CD14-positive monocyte (primary cell): ENCODE results near the gene KRT1. TPM values are rescaled to one million over a fixed set of nuclear protein-coding genes. Genes with fewer than 3 reads are reported as not detected.

Experiments
- DNase-seq, 3 donors: peaks; one replicate each; pipeline ENCODE4 v3.0.0-alpha.2; 2011 to 2022
- H2AFZ ChIP-seq: 2 replicates; pipeline ENCODE4 v1.6.0; 2012; ENCODE audit warnings: mild to moderate bottlenecking, low read depth, low read length, inconsistent platforms; ENCODE audit not compliant: insufficient read depth, poor library complexity, severe bottlenecking
- H3K27ac ChIP-seq, 2 donors: 1 replicate in 1 of 2; 2 replicates in 1 of 2; pipeline ENCODE4 v1.5.1; 2012 to 2013; ENCODE audit warnings: low read length in 2 of 2, control low read depth in 1 of 2, inconsistent platforms in 1 of 2, low read depth in 1 of 2, mild to moderate bottlenecking in 1 of 2
- H3K27me3 ChIP-seq, 2 donors: one replicate each; pipeline versions ENCODE4 v1.6.0 to v1.6.1; 2011 to 2013; ENCODE audit warnings: low read length in 2 of 2; ENCODE audit not compliant: control insufficient read depth in 2 of 2, insufficient read depth in 2 of 2
- H3K36me3 ChIP-seq, 2 donors: replicated peaks in 1 of 2; 1 replicate in 1 of 2; 2 replicates in 1 of 2; pipeline versions ENCODE4 v1.5.1 to v1.6.1; 2012 to 2013; ENCODE audit warnings: low read length in 2 of 2, control low read depth in 1 of 2, inconsistent platforms in 1 of 2, mild to moderate bottlenecking in 1 of 2; ENCODE audit not compliant: insufficient read depth in 2 of 2, control insufficient read depth in 1 of 2
- H3K4me1 ChIP-seq, 2 donors: 1 replicate in 1 of 2; 2 replicates in 1 of 2; pipeline versions ENCODE4 v1.5.1 to v1.6.1; 2012 to 2013; ENCODE audit warnings: low read length in 2 of 2, control low read depth in 1 of 2, inconsistent platforms in 1 of 2, mild to moderate bottlenecking in 1 of 2, moderate library complexity in 1 of 2; ENCODE audit not compliant: insufficient read depth in 2 of 2, control insufficient read depth in 1 of 2
- H3K4me2 ChIP-seq: replicated peaks from 2 replicates; pipeline ENCODE3; 2012; ENCODE audit warnings: low read length, moderate library complexity, mild to moderate bottlenecking; ENCODE audit not compliant: poor library complexity, severe bottlenecking; ENCODE audit errors: extremely low read depth
- H3K4me3 ChIP-seq, 3 experiments: fragments of 200-600 bp in 1 of 3; sonication (generic) in 1 of 3; replicated peaks in 1 of 3; 1 replicate in 2 of 3; 2 replicates in 1 of 3; pipeline ENCODE4 v1.5.1; 2011 to 2013; ENCODE audit warnings: low read length in 3 of 3, mild to moderate bottlenecking in 3 of 3, control low read depth in 2 of 3, low read depth in 2 of 3, inconsistent platforms in 1 of 3, moderate library complexity in 1 of 3
- H3K79me2 ChIP-seq: 2 replicates; pipeline ENCODE4 v1.6.0; 2012; ENCODE audit warnings: mild to moderate bottlenecking, control low read depth, inconsistent platforms, low read length, moderate library complexity; ENCODE audit not compliant: insufficient read depth
- H3K9ac ChIP-seq: 2 replicates; pipeline ENCODE4 v1.6.0; 2017; ENCODE audit warnings: low read length, mild to moderate bottlenecking; ENCODE audit not compliant: insufficient read depth, poor library complexity, severe bottlenecking
- H3K9me3 ChIP-seq, 2 donors: replicated peaks in 1 of 2; 1 replicate in 1 of 2; 2 replicates in 1 of 2; pipeline versions ENCODE4 v1.5.1 to v1.6.1; 2012 to 2013; ENCODE audit warnings: low read length in 2 of 2, control low read depth in 1 of 2; ENCODE audit not compliant: control insufficient read depth in 1 of 2, insufficient read depth in 1 of 2
- H4K20me1 ChIP-seq: 2 replicates; pipeline ENCODE4 v1.6.0; 2012; ENCODE audit warnings: mild to moderate bottlenecking, low read length, control low read depth, moderate library complexity; ENCODE audit not compliant: insufficient read depth
- H3K27ac Mint-ChIP-seq, 7 donors: one replicate each; pipeline ENCODE4 v1.8.0; 2020; ENCODE audit warnings: mild to moderate bottlenecking in 7 of 7, mixed read lengths in 7 of 7, moderate library complexity in 6 of 7, inconsistent platforms in 2 of 7
- H3K27me3 Mint-ChIP-seq, 3 donors: one replicate each; pipeline ENCODE4 v1.8.0; 2021 to 2022; ENCODE audit warnings: low read depth in 3 of 3, mild to moderate bottlenecking in 3 of 3, mixed read lengths in 3 of 3, moderate library complexity in 3 of 3, inconsistent platforms in 1 of 3
- H3K36me3 Mint-ChIP-seq, 2 donors: one replicate each; pipeline ENCODE4 v1.8.0; 2020; ENCODE audit warnings: mixed read lengths in 2 of 2, inconsistent platforms in 1 of 2, mild to moderate bottlenecking in 1 of 2
- H3K4me1 Mint-ChIP-seq: one replicate; pipeline ENCODE4 v1.8.0; 2020; ENCODE audit warnings: mild to moderate bottlenecking, mixed read lengths
- H3K4me3 Mint-ChIP-seq, 2 donors: one replicate each; pipeline ENCODE4 v1.8.0; 2020; ENCODE audit warnings: mild to moderate bottlenecking in 2 of 2, mixed read lengths in 2 of 2, moderate library complexity in 1 of 2
- H3K9me3 Mint-ChIP-seq, 7 donors: one replicate each; pipeline ENCODE4 v1.8.0; 2020 to 2022; ENCODE audit warnings: mixed read lengths in 7 of 7, mild to moderate bottlenecking in 6 of 7, moderate library complexity in 6 of 7, inconsistent platforms in 2 of 7
- WGBS: methylation state at CpG from one replicate; pipeline ENCODE4 v1.1.5; 2013; ENCODE audit warnings: missing lambda C conversion rate; ENCODE audit not compliant: insufficient coverage; 5-methylcytosine and 5-hydroxymethylcytosine counted together
- intact Hi-C, 2 donors: fragments of 100-400 bp; cut with micrococcal nuclease; formaldehyde crosslinking; loops; one replicate each; pipeline versions ENCODE4 v1.15.0 to v1.15.1; 2023
- polyA plus RNA-seq, 3 donors: library from polyadenylated mRNA; depleted of rRNA in 1 of 3; unstranded in 2 of 3; stranded (reverse) in 1 of 3; fragments of 300-500 nt in 2 of 3; fragments of >200 nt in 1 of 3; fragmentation: Illumina TruSeq in 2 of 3; gene quantifications; 1 replicate in 2 of 3; 2 replicates in 1 of 3; pipeline ENCODE4 v1.2.3, GENCODE V29; 2012 to 2021
- TF ChIP-seq, protein P1 (sequence below): fragments of 200-600 bp; IDR thresholded peaks from one replicate; pipeline ENCODE4 v1.8.0; 2022; ENCODE audit warnings: antibody characterized with exemption, mild to moderate bottlenecking

Gene KRT1
- polyA plus RNA-seq, 3 donors: not detected

DNA sequence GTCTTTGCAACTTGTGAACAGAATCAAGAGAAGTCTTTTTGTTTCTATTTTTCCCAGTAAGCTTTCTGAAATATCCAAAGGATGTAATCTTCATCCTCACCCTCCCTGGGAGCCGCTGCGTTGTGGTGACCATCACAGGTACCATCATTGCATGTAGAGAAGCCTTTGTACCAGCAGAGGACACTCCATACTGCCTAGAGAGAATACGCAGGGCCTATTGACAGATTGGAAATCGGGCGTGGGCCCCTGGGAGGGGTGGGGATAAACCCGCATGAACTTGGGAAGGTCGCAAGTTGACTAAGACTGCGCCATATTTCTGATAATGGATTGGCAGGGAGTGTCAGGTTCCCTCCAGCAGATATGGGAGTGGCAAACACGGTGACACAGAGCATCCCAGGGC, 12.7 kb downstream of the KRT1 start:
- intact Hi-C loops: no loop called here
- no peak overlapping the region for H3K4me3 ChIP-seq
- Mint-ChIP-seq H3K4me3 (no peak overlapping the region), H3K4me1 (no peaks in the 10 kb centered on the region), H3K27ac (no peak overlapping the region), H3K27me3 (peaks cover 0 to 2% (median 2%) of the 10 kb centered on the region in 3 donors), H3K36me3 (no peaks in the 10 kb centered on the region), H3K9me3 (no peaks in the 10 kb centered on the region)
- H3K79me2 ChIP-seq: no peaks in the 10 kb centered on the region
- TF ChIP-seq, protein P1, sequence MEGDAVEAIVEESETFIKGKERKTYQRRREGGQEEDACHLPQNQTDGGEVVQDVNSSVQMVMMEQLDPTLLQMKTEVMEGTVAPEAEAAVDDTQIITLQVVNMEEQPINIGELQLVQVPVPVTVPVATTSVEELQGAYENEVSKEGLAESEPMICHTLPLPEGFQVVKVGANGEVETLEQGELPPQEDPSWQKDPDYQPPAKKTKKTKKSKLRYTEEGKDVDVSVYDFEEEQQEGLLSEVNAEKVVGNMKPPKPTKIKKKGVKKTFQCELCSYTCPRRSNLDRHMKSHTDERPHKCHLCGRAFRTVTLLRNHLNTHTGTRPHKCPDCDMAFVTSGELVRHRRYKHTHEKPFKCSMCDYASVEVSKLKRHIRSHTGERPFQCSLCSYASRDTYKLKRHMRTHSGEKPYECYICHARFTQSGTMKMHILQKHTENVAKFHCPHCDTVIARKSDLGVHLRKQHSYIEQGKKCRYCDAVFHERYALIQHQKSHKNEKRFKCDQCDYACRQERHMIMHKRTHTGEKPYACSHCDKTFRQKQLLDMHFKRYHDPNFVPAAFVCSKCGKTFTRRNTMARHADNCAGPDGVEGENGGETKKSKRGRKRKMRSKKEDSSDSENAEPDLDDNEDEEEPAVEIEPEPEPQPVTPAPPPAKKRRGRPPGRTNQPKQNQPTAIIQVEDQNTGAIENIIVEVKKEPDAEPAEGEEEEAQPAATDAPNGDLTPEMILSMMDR: no peak
- no peak overlapping the region for H3K4me2 ChIP-seq
- no peaks in the 10 kb centered on the region for H4K20me1 ChIP-seq
- no peaks in the 10 kb centered on the region for H3K27me3 ChIP-seq
- H3K9ac ChIP-seq: no peak overlapping the region
- no peak for DNase-seq
- no peaks in the 10 kb centered on the region for H3K4me1 ChIP-seq
- H2AFZ ChIP-seq: no peak overlapping the region
- WGBS: 90% methylated on average over 7 of the region's 9 CpGs
- H3K36me3 ChIP-seq: no peaks in the 10 kb centered on the region
- no peak overlapping the region for H3K27ac ChIP-seq
- no peaks in the 10 kb centered on the region for H3K9me3 ChIP-seq

GRCh38 chr12:52666471-52666870, 13.7 kb downstream of the KRT1 start:
- no peaks in the 10 kb centered on the region for H3K9me3 Mint-ChIP-seq
- WGBS: no CpG with 5 or more reads among the region's 3 CpGs
- Histone ChIP-seq H3K27ac (no peak overlapping the region), H3K4me2 (no peak overlapping the region), H2AFZ (no peak overlapping the region), H3K27me3 (no peaks in the 10 kb centered on the region), H3K4me3 (no peak overlapping the region), H3K4me1 (no peaks in the 10 kb centered on the region), H3K9me3 (no peaks in the 10 kb centered on the region), H3K79me2 (no peaks in the 10 kb centered on the region), H4K20me1 (no peaks in the 10 kb centered on the region), H3K36me3 (no peaks in the 10 kb centered on the region), H3K9ac (no peak overlapping the region)
- no peaks in the 10 kb centered on the region for H3K36me3 Mint-ChIP-seq
- TF ChIP-seq, protein P1: no peak
- no peaks in the 10 kb centered on the region for H3K4me1 Mint-ChIP-seq
- DNase-seq: no peak
- H3K27me3 Mint-ChIP-seq: peaks cover 0 to 4% (median 2%) of the 10 kb centered on the region in 3 donors
- intact Hi-C loops: no loop called here
- no peak overlapping the region for H3K4me3 Mint-ChIP-seq
- H3K27ac Mint-ChIP-seq: no peak overlapping the region
